H9 (cell line): ENCODE data around the gene IL1RAPL1. TPM values are rescaled to one million over a fixed set of nuclear protein-coding genes. Genes with fewer than 3 reads are reported as not detected.

ENCODE experiments used
- DNase-seq: peaks from one replicate; pipeline ENCODE4 v3.0.0-alpha.2; 2017
- H2AFZ ChIP-seq: one replicate; pipeline ENCODE4 v1.6.1; 2013; ENCODE audit warnings: mild to moderate bottlenecking, low read length, control low read depth, moderate library complexity
- H2AK5ac ChIP-seq: 2 replicates; pipeline ENCODE4 v1.6.1; 2013; ENCODE audit warnings: low read length, control low read depth, mixed read lengths; ENCODE audit not compliant: insufficient read length
- H2BK120ac ChIP-seq: one replicate; pipeline ENCODE4 v1.6.1; 2013; ENCODE audit warnings: low read depth, mild to moderate bottlenecking, low read length, control low read depth, inconsistent platforms; ENCODE audit not compliant: poor library complexity, severe bottlenecking
- H2BK12ac ChIP-seq: 2 replicates; pipeline ENCODE4 v1.6.1; 2013; ENCODE audit warnings: low read length, control low read depth, mixed read lengths, low read depth; ENCODE audit not compliant: insufficient read length
- H2BK15ac ChIP-seq: 2 replicates; pipeline ENCODE4 v1.6.1; 2013; ENCODE audit warnings: low read depth, low read length, control low read depth
- H2BK20ac ChIP-seq: one replicate; pipeline ENCODE4 v1.6.1; 2013; ENCODE audit warnings: low read depth, mild to moderate bottlenecking, low read length, control low read depth, inconsistent platforms; ENCODE audit not compliant: poor library complexity, severe bottlenecking
- H2BK5ac ChIP-seq: 2 replicates; pipeline ENCODE4 v1.6.1; 2013; ENCODE audit warnings: low read length, control low read depth, mixed read lengths; ENCODE audit not compliant: insufficient read length
- H3K14ac ChIP-seq: 2 replicates; pipeline ENCODE4 v1.6.1; 2013; ENCODE audit warnings: low read length, control low read depth; ENCODE audit not compliant: insufficient read depth
- H3K18ac ChIP-seq: 2 replicates; pipeline ENCODE4 v1.6.1; 2013; ENCODE audit warnings: low read depth, mild to moderate bottlenecking, mixed read lengths, low read length, control low read depth; ENCODE audit not compliant: insufficient read length
- H3K23ac ChIP-seq: 2 replicates; pipeline ENCODE4 v1.6.1; 2013; ENCODE audit warnings: low read length, control low read depth, mixed read lengths, low read depth; ENCODE audit not compliant: insufficient read length
- H3K23me2 ChIP-seq: 2 replicates; pipeline ENCODE4 v1.6.1; 2013; ENCODE audit warnings: low read depth, mild to moderate bottlenecking, mixed read lengths, low read length, control low read depth; ENCODE audit not compliant: insufficient read length, poor library complexity, severe bottlenecking
- H3K27ac ChIP-seq: 2 replicates; pipeline ENCODE4 v1.5.1; 2013; ENCODE audit warnings: low read length, control low read depth, mixed read lengths, low read depth; ENCODE audit not compliant: insufficient read length
- H3K27me3 ChIP-seq: 2 replicates; pipeline ENCODE4 v1.6.1; 2013; ENCODE audit warnings: low read length, control low read depth, inconsistent platforms; ENCODE audit not compliant: insufficient read depth
- H3K4ac ChIP-seq: 2 replicates; pipeline ENCODE4 v1.6.1; 2013; ENCODE audit warnings: low read depth, mild to moderate bottlenecking, control low read depth, inconsistent platforms, low read length, moderate library complexity
- H3K4me1 ChIP-seq: 2 replicates; pipeline ENCODE4 v1.6.1; 2013; ENCODE audit warnings: low read length, control low read depth, inconsistent platforms; ENCODE audit not compliant: insufficient read depth
- H3K4me2 ChIP-seq: 2 replicates; pipeline ENCODE4 v1.6.1; 2013; ENCODE audit warnings: low read length, control low read depth, mixed read lengths; ENCODE audit not compliant: insufficient read length, insufficient read depth
- H3K56ac ChIP-seq: 2 replicates; pipeline ENCODE4 v1.6.1; 2013; ENCODE audit warnings: low read depth, mild to moderate bottlenecking, mixed read lengths, low read length, control low read depth; ENCODE audit not compliant: insufficient read length
- H3K79me1 ChIP-seq: 2 replicates; pipeline ENCODE4 v1.6.1; 2013; ENCODE audit warnings: low read depth, mild to moderate bottlenecking, moderate library complexity, low read length, control low read depth, inconsistent platforms; ENCODE audit not compliant: insufficient read depth, poor library complexity, severe bottlenecking
- H3K79me2 ChIP-seq: 2 replicates; pipeline ENCODE4 v1.6.1; 2013; ENCODE audit warnings: low read length, control low read depth, inconsistent platforms; ENCODE audit not compliant: insufficient read depth
- H3K9ac ChIP-seq: 2 replicates; pipeline ENCODE4 v1.6.1; 2013; ENCODE audit warnings: low read length, control low read depth, mixed read lengths; ENCODE audit not compliant: insufficient read length; ENCODE audit errors: extremely low read depth
- H3K9me3 ChIP-seq: one replicate; pipeline ENCODE4 v1.6.1; 2013; ENCODE audit warnings: low read depth, low read length, inconsistent platforms; ENCODE audit not compliant: control insufficient read depth
- H3T11ph ChIP-seq: one replicate; pipeline ENCODE4 v1.6.1; 2013; ENCODE audit warnings: mild to moderate bottlenecking, low read length, control low read depth, inconsistent platforms
- H4K20me1 ChIP-seq: one replicate; pipeline ENCODE4 v1.6.1; 2013; ENCODE audit not compliant: control insufficient read depth, insufficient read length, insufficient read depth
- H4K5ac ChIP-seq: 2 replicates; pipeline ENCODE4 v1.6.1; 2013; ENCODE audit warnings: low read depth, mild to moderate bottlenecking, mixed read lengths, low read length, control low read depth; ENCODE audit not compliant: insufficient read length
- H4K8ac ChIP-seq: replicated peaks from 2 replicates; pipeline ENCODE4 v1.6.1; 2013; ENCODE audit warnings: low read length, control low read depth, mixed read lengths, low read depth; ENCODE audit not compliant: insufficient read length
- H4K91ac ChIP-seq: 2 replicates; pipeline ENCODE4 v1.6.1; 2013; ENCODE audit warnings: low read depth, mild to moderate bottlenecking, moderate library complexity, mixed read lengths, low read length, control low read depth; ENCODE audit not compliant: insufficient read length
- H3K27ac Mint-ChIP-seq, 3 experiments: 2 replicates in 2 of 3; 3 replicates in 1 of 3; pipeline ENCODE4 v1.8.0; 2020 to 2021; ENCODE audit warnings: mixed read lengths in 3 of 3, mild to moderate bottlenecking in 1 of 3, moderate library complexity in 1 of 3
- H3K27me3 Mint-ChIP-seq: 2 replicates; pipeline ENCODE4 v1.8.0; 2021; ENCODE audit warnings: low read depth, mild to moderate bottlenecking, moderate library complexity, mixed read lengths
- H3K36me3 Mint-ChIP-seq, 3 experiments: 2 replicates in 2 of 3; 3 replicates in 1 of 3; pipeline ENCODE4 v1.8.0; 2020 to 2021; ENCODE audit warnings: low read depth in 3 of 3, mixed read lengths in 3 of 3; ENCODE audit not compliant: insufficient read depth in 1 of 3
- H3K4me1 Mint-ChIP-seq, 2 experiments: 2 replicates each; pipeline ENCODE4 v1.8.0; 2020; ENCODE audit warnings: mixed read lengths in 2 of 2
- H3K4me3 Mint-ChIP-seq, 2 experiments: 2 replicates in 1 of 2; 3 replicates in 1 of 2; pipeline ENCODE4 v1.8.0; 2020 to 2021; ENCODE audit warnings: mild to moderate bottlenecking in 2 of 2, mixed read lengths in 2 of 2, moderate library complexity in 1 of 2
- H3K9me3 Mint-ChIP-seq, 2 experiments: 2 replicates in 1 of 2; 3 replicates in 1 of 2; pipeline ENCODE4 v1.8.0; 2020; ENCODE audit warnings: mild to moderate bottlenecking in 2 of 2, mixed read lengths in 2 of 2, moderate library complexity in 1 of 2
- CTCF ChIP-seq: fragments of 200-600 bp; sonication (generic); conservative IDR thresholded peaks from 3 replicates; pipeline ENCODE4 v1.8.0; 2021; ENCODE audit warnings: antibody characterized with exemption, mild to moderate bottlenecking
- WGBS: extraction: QIAGEN DNeasy Blood & Tissue Kit; methylation state at CpG from one replicate; pipeline ENCODE4 v1.1.7; 2013; ENCODE audit warnings: missing lambda C conversion rate, low lambda C conversion rate, mixed read lengths; ENCODE audit not compliant: insufficient read length; ENCODE audit errors: extremely low coverage; 5-methylcytosine and 5-hydroxymethylcytosine counted together
- total RNA-seq: library from RNA; stranded (reverse); gene quantifications from 2 replicates; pipeline ENCODE4 v1.2.1, GENCODE V29; 2021

The IL1RAPL1 gene
- total RNA-seq, 1 experiment from 2014 or later, result 0.31 TPM

GRCh38 chrX:29965634-29966033 is 1378.4 kb downstream of the IL1RAPL1 start:
- no peak for TF ChIP-seq CTCF
- no peaks in the 10 kb centered on the region for H3K27me3 ChIP-seq
- no peak overlapping the region for H3K56ac ChIP-seq
- no peak overlapping the region for H3K14ac ChIP-seq
- H3T11ph ChIP-seq, result no peak overlapping the region
- no peak overlapping the region for H2AFZ ChIP-seq
- H4K20me1 ChIP-seq, result no peaks in the 10 kb centered on the region
- no peaks in the 10 kb centered on the region for H3K9me3 ChIP-seq
- Mint-ChIP-seq H3K9me3 (peaks cover 7 to 32% of the 10 kb centered on the region in 2 experiments), H3K36me3 (peaks cover 0 to 4% (median 0%) of the 10 kb centered on the region in 3 experiments; a peak in 3 of 7 replicates), H3K4me3 (no peak overlapping the region), H3K4me1 (peaks cover 48 to 55% of the 10 kb centered on the region in 2 experiments), H3K27me3 (no peaks in the 10 kb centered on the region), H3K27ac (no peak overlapping the region)
- H3K79me1 ChIP-seq, result no peaks in the 10 kb centered on the region
- H4K91ac ChIP-seq, result no peak overlapping the region
- no peak overlapping the region for H3K27ac ChIP-seq
- no peaks in the 10 kb centered on the region; the same call in 1 of the 2 replicates for H3K4me1 ChIP-seq
- H2BK12ac ChIP-seq, result no peak overlapping the region
- WGBS, result no CpG with 5 or more reads among the region's 1 CpG
- no peak overlapping the region for H2AK5ac ChIP-seq
- H4K8ac ChIP-seq, result no peak overlapping the region
- no peak overlapping the region for H2BK5ac ChIP-seq
- H3K9ac ChIP-seq, result no peak overlapping the region
- H3K4ac ChIP-seq, result no peak overlapping the region
- H2BK120ac ChIP-seq, result no peak overlapping the region
- H2BK20ac ChIP-seq, result no peak overlapping the region
- no peak for DNase-seq
- no peak overlapping the region for H3K4me2 ChIP-seq
- H3K23me2 ChIP-seq, result no peaks in the 10 kb centered on the region
- H3K18ac ChIP-seq, result no peak overlapping the region
- no peak overlapping the region for H4K5ac ChIP-seq
- H3K79me2 ChIP-seq, result no peaks in the 10 kb centered on the region
- no peak overlapping the region for H3K23ac ChIP-seq
- H2BK15ac ChIP-seq, result no peak overlapping the region
